Lower lobe of right lung (tissue), 2 donors: ENCODE measurements around the gene DCUN1D3. TPM values are rescaled to one million over a fixed set of nuclear protein-coding genes. Genes with fewer than 3 reads are reported as not detected.

Source experiments
- ATAC-seq, 2 donors: fragments of 200-7000 bp; cut with Tn5 transposase; one replicate each; pipeline ENCODE4 v1.9.1; 2020 to 2022; ENCODE audit warnings: mild to moderate bottlenecking in 2 of 2, moderate library complexity in 2 of 2
- DNase-seq: peaks from one replicate; pipeline ENCODE4 v3.0.0-alpha.2; 2020
- H3K27ac ChIP-seq: fragments of 200-600 bp; one replicate; pipeline ENCODE4 v1.8.0; 2022
- H3K27me3 ChIP-seq: fragments of 200-600 bp; one replicate; pipeline ENCODE4 v1.8.0; 2022; ENCODE audit warnings: low read depth
- H3K36me3 ChIP-seq: fragments of 200-600 bp; one replicate; pipeline ENCODE4 v1.8.0; 2022; ENCODE audit warnings: mild to moderate bottlenecking
- H3K4me1 ChIP-seq: fragments of 200-600 bp; one replicate; pipeline ENCODE4 v1.8.0; 2022
- H3K4me3 ChIP-seq: fragments of 200-600 bp; one replicate; pipeline ENCODE4 v1.8.0; 2022; ENCODE audit warnings: mild to moderate bottlenecking
- H3K9me3 ChIP-seq: fragments of 200-600 bp; one replicate; pipeline ENCODE4 v1.8.0; 2022
- intact Hi-C: fragments of 100-400 bp; cut with DNase I; formaldehyde crosslinking; loops from one replicate; pipeline ENCODE4 v1.11.0; 2022
- total RNA-seq: library from RNA; stranded (reverse); fragmentation: NEBNext Ultra II Directional; extraction: Animal tissue kit (Norgen Biotek cat#: 25700); gene quantifications from one replicate; pipeline ENCODE4 v1.2.1, GENCODE V29; 2021
- TF ChIP-seq, protein P1 (sequence below): fragments of 200-600 bp; IDR thresholded peaks from one replicate; pipeline ENCODE4 v1.8.0; 2022; ENCODE audit warnings: antibody characterized with exemption, mild to moderate bottlenecking
- donor health status: DM: no; HTN: yes; CAD: no; lungs with severe emphysema.

The DCUN1D3 gene
- total RNA-seq, 1 donor from 2014 or later, result 20.7 TPM

DNA sequence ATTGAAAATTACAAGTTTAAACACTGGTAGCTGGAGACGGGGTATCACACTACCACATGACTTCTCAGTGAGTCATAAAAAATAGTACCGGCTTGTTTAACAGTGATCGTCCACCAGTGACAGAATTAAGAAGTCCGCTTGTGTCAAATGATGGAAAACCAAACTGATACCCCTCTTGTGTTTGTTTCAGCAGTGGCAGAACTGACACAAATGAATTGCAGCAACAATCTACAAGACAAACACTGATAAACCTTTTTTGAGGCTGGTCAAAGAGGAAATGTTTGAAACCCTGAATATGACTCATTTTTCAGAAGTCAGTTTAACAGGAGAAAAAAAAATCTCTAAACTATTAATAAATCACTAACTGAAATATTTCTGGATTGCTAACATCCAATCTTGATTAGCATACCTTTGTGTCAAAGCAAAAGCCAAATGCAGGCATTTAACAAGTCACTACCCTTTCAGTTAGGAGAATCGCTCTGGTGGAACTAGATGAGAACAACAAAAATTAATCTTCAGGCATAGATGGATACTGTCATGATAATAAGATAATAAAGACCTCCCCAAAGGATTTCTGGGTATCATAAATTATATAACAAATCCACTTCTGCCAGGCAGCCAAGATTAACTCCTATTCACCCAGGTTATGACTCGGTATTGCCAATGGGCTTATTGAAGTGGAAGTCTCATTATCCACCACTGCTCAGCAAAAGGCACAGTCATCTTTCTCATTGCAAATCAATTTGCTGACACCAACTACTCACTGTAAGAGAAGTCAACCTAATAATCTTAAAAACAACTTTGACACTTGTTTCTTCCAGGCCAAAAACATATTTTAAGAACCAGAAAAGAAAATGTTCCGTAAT, 20.8 kb downstream of the DCUN1D3 start:
- Histone ChIP-seq H3K4me1 (peaks cover 75% of the 10 kb centered on the region), H3K36me3 (no peaks in the 10 kb centered on the region), H3K27ac (peak overlapping the region; percentile 27), H3K9me3 (no peaks in the 10 kb centered on the region), H3K27me3 (no peaks in the 10 kb centered on the region), H3K4me3 (no peak overlapping the region)
- TF ChIP-seq, protein P1, sequence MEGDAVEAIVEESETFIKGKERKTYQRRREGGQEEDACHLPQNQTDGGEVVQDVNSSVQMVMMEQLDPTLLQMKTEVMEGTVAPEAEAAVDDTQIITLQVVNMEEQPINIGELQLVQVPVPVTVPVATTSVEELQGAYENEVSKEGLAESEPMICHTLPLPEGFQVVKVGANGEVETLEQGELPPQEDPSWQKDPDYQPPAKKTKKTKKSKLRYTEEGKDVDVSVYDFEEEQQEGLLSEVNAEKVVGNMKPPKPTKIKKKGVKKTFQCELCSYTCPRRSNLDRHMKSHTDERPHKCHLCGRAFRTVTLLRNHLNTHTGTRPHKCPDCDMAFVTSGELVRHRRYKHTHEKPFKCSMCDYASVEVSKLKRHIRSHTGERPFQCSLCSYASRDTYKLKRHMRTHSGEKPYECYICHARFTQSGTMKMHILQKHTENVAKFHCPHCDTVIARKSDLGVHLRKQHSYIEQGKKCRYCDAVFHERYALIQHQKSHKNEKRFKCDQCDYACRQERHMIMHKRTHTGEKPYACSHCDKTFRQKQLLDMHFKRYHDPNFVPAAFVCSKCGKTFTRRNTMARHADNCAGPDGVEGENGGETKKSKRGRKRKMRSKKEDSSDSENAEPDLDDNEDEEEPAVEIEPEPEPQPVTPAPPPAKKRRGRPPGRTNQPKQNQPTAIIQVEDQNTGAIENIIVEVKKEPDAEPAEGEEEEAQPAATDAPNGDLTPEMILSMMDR, result no peak
- DNase-seq (no peak), ATAC-seq (peak in 1 of 2 donors; percentile 31)
- intact Hi-C loops, result no loop called here

GRCh38 chr16:20878682-20879147, 21.4 kb downstream of the DCUN1D3 start:
- Histone ChIP-seq H3K36me3 (no peaks in the 10 kb centered on the region), H3K9me3 (no peaks in the 10 kb centered on the region), H3K4me1 (peaks cover 75% of the 10 kb centered on the region), H3K27me3 (no peaks in the 10 kb centered on the region), H3K27ac (peak overlapping the region; percentile 27), H3K4me3 (no peak overlapping the region)
- no peak for ATAC-seq
- TF ChIP-seq, protein P1, result no peak
- no peak for DNase-seq
- intact Hi-C loops, result no loop called here

GRCh38 chr16:20875355-20875650, 24.9 kb downstream of the DCUN1D3 start:
- TF ChIP-seq, protein P1, result no peak
- Histone ChIP-seq H3K9me3 (no peaks in the 10 kb centered on the region), H3K4me3 (no peak overlapping the region), H3K27ac (no peak overlapping the region), H3K4me1 (peaks cover 71% of the 10 kb centered on the region), H3K36me3 (no peaks in the 10 kb centered on the region), H3K27me3 (no peaks in the 10 kb centered on the region)
- DNase-seq, result no peak
- no peak for ATAC-seq
- intact Hi-C loops, result no loop called here

DNA sequence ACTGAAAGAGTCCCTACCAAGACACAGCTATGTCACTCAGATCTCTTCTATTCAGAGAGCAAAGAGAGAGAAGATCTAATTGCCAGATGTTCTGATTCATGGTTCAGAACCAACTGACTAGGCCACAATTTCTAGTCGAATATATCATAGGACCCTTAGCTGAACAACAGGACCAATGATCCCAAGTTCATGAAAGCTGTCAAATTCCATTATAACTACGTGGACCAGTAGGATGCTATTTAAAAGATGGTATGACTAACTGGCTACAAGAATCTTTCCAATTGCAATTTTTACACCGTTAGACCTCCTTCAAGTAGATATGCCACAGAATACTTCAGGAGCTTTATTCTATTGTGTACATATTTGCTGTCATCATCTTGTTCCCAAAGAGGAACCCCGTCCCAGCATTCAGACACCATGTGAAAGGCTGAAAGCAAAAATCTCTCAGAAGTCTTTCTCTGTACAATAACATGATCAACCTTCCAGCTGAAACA, 26.0 kb downstream of the DCUN1D3 start:
- H3K4me3 ChIP-seq, result no peak overlapping the region
- peaks cover 71% of the 10 kb centered on the region for H3K4me1 ChIP-seq
- intact Hi-C loops, result no loop called here
- H3K9me3 ChIP-seq, result no peaks in the 10 kb centered on the region
- TF ChIP-seq, protein P1, result no peak
- peak overlapping the region; percentile 58 for H3K27ac ChIP-seq
- DNase-seq, result no peak
- H3K27me3 ChIP-seq, result no peaks in the 10 kb centered on the region
- ATAC-seq, result no peak
- no peaks in the 10 kb centered on the region for H3K36me3 ChIP-seq

DNA sequence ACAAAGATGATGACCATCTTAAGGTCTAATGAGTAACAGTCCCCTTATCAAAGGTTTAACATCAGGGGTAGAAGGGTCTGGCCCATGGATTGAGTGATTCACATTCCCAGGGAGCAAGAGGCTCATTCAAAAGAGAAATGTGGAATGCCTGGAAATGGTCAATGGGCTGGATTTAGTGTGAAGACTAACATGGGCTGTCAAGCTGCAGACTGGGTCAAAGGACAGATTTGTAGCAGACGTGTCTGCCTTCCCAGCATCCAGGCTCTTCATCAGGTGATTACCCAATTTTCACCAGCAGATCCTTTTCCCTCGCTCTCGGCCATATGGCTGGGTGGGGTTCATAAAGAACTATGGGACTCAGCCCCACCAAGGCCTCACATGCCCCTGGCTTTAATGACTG, 26.8 kb downstream of the DCUN1D3 start:
- Histone ChIP-seq H3K4me3 (no peak overlapping the region), H3K4me1 (peaks cover 71% of the 10 kb centered on the region), H3K27me3 (no peaks in the 10 kb centered on the region), H3K27ac (no peak overlapping the region), H3K36me3 (no peaks in the 10 kb centered on the region), H3K9me3 (no peaks in the 10 kb centered on the region)
- no peak for ATAC-seq
- DNase-seq, result no peak
- TF ChIP-seq, protein P1, result no peak
- intact Hi-C loops, result no loop called here
